Panc1 (cell line): ENCODE results near the gene ESRRB. TPM values are rescaled to one million over a fixed set of nuclear protein-coding genes. Genes with fewer than 3 reads are reported as not detected.
A peak's percentile ranks its signal among the peaks of the same experiment; 100 is the strongest.

Experiments
- ATAC-seq: fragments of 200-7000 bp; cut with Tn5 transposase; 2 replicates; pipeline ENCODE4 v1.9.1; 2020; ENCODE audit warnings: mild to moderate bottlenecking, moderate library complexity
- BruUV-seq: library from RNA; stranded (reverse); fragments of 400-500 nt; replicated peaks from 2 replicates; lab custom pipeline; 2021; lab: Mats Ljungman, UMichigan
- CTCF ChIA-PET: fragments of 300-600 bp; sonication (Branson Sonifier 250); formaldehyde crosslinking; loops from one replicate; lab custom pipeline; 2022; ENCODE audit warnings: antibody characterized with exemption; lab: Charles Lee
- POLR2A ChIA-PET: fragments of 300-600 bp; sonication (Branson Sonifier 250); formaldehyde crosslinking; loops from one replicate; lab custom pipeline; 2022; ENCODE audit warnings: antibody characterized with exemption; lab: Charles Lee
- DNase-seq: peaks from one replicate; pipeline ENCODE4 v3.0.0-alpha.2; 2010; ENCODE audit warnings: low read depth, low spot score
- H3K27ac ChIP-seq: 2 replicates; pipeline ENCODE4 v1.5.1; 2011; ENCODE audit warnings: mild to moderate bottlenecking, low read length, inconsistent platforms
- H3K27me3 ChIP-seq: fragments of 200-500 bp; sonication (Bioruptor generic); 2 replicates; pipeline ENCODE4 v1.6.0; 2014; ENCODE audit warnings: low read length, inconsistent platforms; ENCODE audit not compliant: control insufficient read depth, insufficient read depth
- H3K36me3 ChIP-seq: fragments of 200-500 bp; sonication (Bioruptor generic); 2 replicates; pipeline ENCODE4 v1.5.1; 2014; ENCODE audit warnings: inconsistent platforms, mild to moderate bottlenecking, low read length, moderate library complexity; ENCODE audit not compliant: control insufficient read depth, insufficient read depth
- H3K4me1 ChIP-seq: 2 replicates; pipeline ENCODE4 v1.5.1; 2011; ENCODE audit warnings: inconsistent platforms, mild to moderate bottlenecking, low read length, moderate library complexity; ENCODE audit not compliant: control insufficient read depth, insufficient read depth
- H3K4me3 ChIP-seq, 2 experiments: 2 replicates each; pipeline ENCODE4 v1.5.1; 2011 to 2012; ENCODE audit warnings: low read depth in 2 of 2, low read length in 2 of 2, mild to moderate bottlenecking in 2 of 2, inconsistent platforms in 1 of 2, moderate library complexity in 1 of 2
- H3K9me3 ChIP-seq: fragments of 200-500 bp; sonication (Bioruptor generic); 2 replicates; pipeline ENCODE4 v1.5.1; 2014; ENCODE audit warnings: low read depth, mild to moderate bottlenecking, inconsistent platforms, low read length, moderate library complexity; ENCODE audit not compliant: control insufficient read depth, insufficient read depth
- CTCF ChIP-seq: fragments of 450-650 bp; IDR thresholded peaks from 2 replicates; pipeline ENCODE4 v1.5.1; 2017; ENCODE audit warnings: mild to moderate bottlenecking
- POLR2AphosphoS5 ChIP-seq: IDR thresholded peaks from 2 replicates; pipeline ENCODE4 v1.6.1; 2012; ENCODE audit warnings: mild to moderate bottlenecking, low read depth, low read length, moderate library complexity
- REST ChIP-seq, 2 experiments: IDR thresholded peaks; 2 replicates each; pipeline ENCODE4 v1.6.1; 2011 to 2012; ENCODE audit warnings: low read depth in 2 of 2, control low read depth in 1 of 2, low read length in 1 of 2, mild to moderate bottlenecking in 1 of 2, moderate library complexity in 1 of 2; ENCODE audit not compliant: insufficient read depth in 1 of 2
- SIN3A ChIP-seq: IDR thresholded peaks from 2 replicates; pipeline ENCODE4 v1.6.1; 2012; ENCODE audit warnings: low read depth, mild to moderate bottlenecking, low read length, moderate library complexity, borderline replicate concordance; ENCODE audit not compliant: insufficient read depth
- TCF7L2 ChIP-seq: IDR thresholded peaks from 2 replicates; pipeline ENCODE4 v1.6.1; 2011; ENCODE audit warnings: mild to moderate bottlenecking, low read depth, low read length, inconsistent platforms
- in situ Hi-C: cut with HindIII; loops from 2 replicates; pipeline ENCODE4 v1.10.0; 2016; ENCODE audit warnings: low sequenced_read_pairs, low pct_unique_long_range_greater_than_20kb
- intact Hi-C: fragments of 100-400 bp; cut with micrococcal nuclease; formaldehyde crosslinking; loops from one replicate; pipeline ENCODE4 v1.10.0; 2022; ENCODE audit not compliant: unreplicated experiment
- total RNA-seq: library from RNA; stranded (reverse); gene quantifications from one replicate; pipeline ENCODE4 v1.2.1, GENCODE V29; 2021; ENCODE audit not compliant: unreplicated experiment

ESRRB gene
- total RNA-seq, 1 experiment from 2014 or later = not detected

GRCh38 chr14:76541594-76542219 lies 165.8 kb downstream of the ESRRB start:
- TF ChIP-seq CTCF (no peak), SIN3A (no peak), POLR2AphosphoS5 (no peak), REST (IDR thresholded peaks at IDR 0.05; ENCODE audit: insufficient read depth in 1 of 2, low read depth in 2 of 2, low read length in 1 of 2) (no peak), TCF7L2 (no peak)
- intact Hi-C loops (no loop called here), in situ Hi-C loops (no loop called here)
- DNase-seq (no peak), ATAC-seq (no peak)
- H3K36me3 ChIP-seq = no peaks in the 10 kb centered on the region
- H3K27me3 ChIP-seq = no peaks in the 10 kb centered on the region
- ChIA-PET POLR2A (no interaction called here), CTCF (no interaction called here)
- H3K4me1 ChIP-seq = no peaks in the 10 kb centered on the region
- H3K4me3 ChIP-seq = no peak overlapping the region
- BruUV-seq = no TSS peak
- H3K9me3 ChIP-seq = no peaks in the 10 kb centered on the region
- no peak overlapping the region for H3K27ac ChIP-seq

- DNase-seq = peak; percentile 5
- H3K4me3 ChIP-seq = no peak overlapping the region
- TF ChIP-seq POLR2AphosphoS5 (no peak), SIN3A (no peak), CTCF (peak; percentile 74)
- no peak; the same call in 1 of the 2 replicates for ATAC-seq
- no peaks in the 10 kb centered on the region for H3K36me3 ChIP-seq
- BruUV-seq = no TSS peak
- H3K27ac ChIP-seq = no peak overlapping the region
- ChIA-PET POLR2A (no interaction called here), CTCF (no interaction called here)
- H3K9me3 ChIP-seq = no peaks in the 10 kb centered on the region
- no peaks in the 10 kb centered on the region for H3K4me1 ChIP-seq
- intact Hi-C loops = no loop called here
- in situ Hi-C loops = no loop called here
- H3K27me3 ChIP-seq = no peaks in the 10 kb centered on the region
These were observed 170.7 kb downstream of the ESRRB start for GRCh38 chr14:76546426-76547221.
